Activated T-helper 2 cell treated with anti-CD3 and anti-CD28 coated beads, Interferon-gamma antibody, Interleukin-2, Interleukin-4, amounts not matched to agents 10 μg/mL and 5 μg/mL and 100 μg/mL, durations not matched to agents 14 hours and 24 hours and 36 hours (primary cell): ENCODE data around the gene GTPBP8. TPM values are rescaled to one million over a fixed set of nuclear protein-coding genes. Genes with fewer than 3 reads are reported as not detected.

Source experiments
- DNase-seq: peaks from one replicate; pipeline ENCODE4 v3.0.0; 2021; ENCODE audit warnings: low spot score
- H3K27ac Mint-ChIP-seq: one replicate; pipeline ENCODE4 v1.8.0; 2021; ENCODE audit warnings: mixed read lengths
- H3K27me3 Mint-ChIP-seq: one replicate; pipeline ENCODE4 v1.8.0; 2021; ENCODE audit warnings: low read depth, mixed read lengths
- H3K36me3 Mint-ChIP-seq: one replicate; pipeline ENCODE4 v1.8.0; 2021; ENCODE audit warnings: low read depth, mixed read lengths
- H3K4me1 Mint-ChIP-seq: one replicate; pipeline ENCODE4 v1.8.0; 2021; ENCODE audit warnings: low read depth, mixed read lengths
- H3K4me3 Mint-ChIP-seq: one replicate; pipeline ENCODE4 v1.8.0; 2021; ENCODE audit warnings: low read depth, mild to moderate bottlenecking, moderate library complexity, mixed read lengths
- H3K9me3 Mint-ChIP-seq: one replicate; pipeline ENCODE4 v1.8.0; 2021; ENCODE audit warnings: mixed read lengths
- intact Hi-C: fragments of 100-400 bp; cut with micrococcal nuclease; formaldehyde crosslinking; loops from one replicate; pipeline ENCODE4 v1.15.1; 2023
- total RNA-seq: library from RNA; stranded (reverse); gene quantifications from 2 replicates; pipeline ENCODE4 v1.2.3, GENCODE V29; 2022

Gene GTPBP8
- total RNA-seq, 1 donor from 2014 or later = 22.7 TPM

DNA sequence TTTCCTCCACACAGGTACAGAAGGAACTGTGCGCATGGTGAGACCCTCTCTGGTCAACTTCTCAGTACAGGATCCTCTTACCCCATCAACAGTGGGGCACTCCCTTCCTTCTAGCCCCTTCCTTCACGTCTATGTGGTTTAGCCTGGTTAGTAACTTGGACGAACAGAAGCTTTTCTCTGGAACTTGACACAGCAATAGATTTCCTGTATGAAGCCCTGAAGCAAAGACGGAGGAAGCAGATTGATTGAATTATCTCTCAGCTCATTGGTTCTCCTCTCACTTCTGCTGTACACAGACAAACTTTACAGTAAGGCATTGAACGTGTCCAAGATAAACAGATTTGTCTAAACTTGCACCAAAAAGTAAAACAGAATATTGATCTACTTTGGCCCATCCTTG, 15.9 kb upstream of the GTPBP8 start, which contains the start of gene CD200R1:
Gene CD200R1 (minus strand): TSS at position 210 of the 400 bp plus-strand sequence. CDS start 246 bp downstream, outside the sequence.
- Mint-ChIP-seq H3K27ac (peak within 1 kb of the TSS; percentile 94), H3K36me3 (peaks cover 7% of the 10 kb centered on the region), H3K4me1 (peaks cover 68% of the 10 kb centered on the region), H3K4me3 (peak within 1 kb of the TSS; percentile 84), H3K27me3 (no peaks in the 10 kb centered on the region), H3K9me3 (no peaks in the 10 kb centered on the region)
- intact Hi-C loops = loop anchor here (2.0 to 5.0 kb wide), 2 partner anchors 16 to 843 kb away; partner anchors contain the start of genes GCSAM and GTPBP8
- no peak for DNase-seq

DNA sequence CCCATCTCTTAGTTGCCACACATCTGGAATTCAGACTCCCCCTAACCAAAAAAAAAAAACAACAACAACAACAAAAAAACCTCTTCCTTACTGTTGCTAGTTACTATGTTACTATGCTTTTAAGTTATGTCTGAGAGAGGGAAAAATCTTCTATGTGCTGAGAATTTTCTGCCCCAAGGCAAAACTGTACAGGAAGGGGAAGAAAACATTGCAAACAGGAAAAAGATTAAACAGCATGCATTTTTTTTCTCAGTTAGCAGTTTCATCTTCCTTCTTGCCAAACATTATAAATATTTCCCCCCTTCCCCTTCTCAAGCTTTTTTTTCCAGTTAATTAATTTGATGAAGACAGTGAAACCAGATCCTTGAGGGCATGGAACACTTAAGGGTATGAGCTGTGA, 14.8 kb upstream of the GTPBP8 start:
- Mint-ChIP-seq H3K9me3 (no peaks in the 10 kb centered on the region), H3K4me3 (peak overlapping the region; percentile 51), H3K36me3 (peaks cover 7% of the 10 kb centered on the region), H3K27ac (peak overlapping the region; percentile 46), H3K27me3 (peaks cover 3% of the 10 kb centered on the region), H3K4me1 (peaks cover 64% of the 10 kb centered on the region)
- DNase-seq = no peak
- intact Hi-C loops = no loop called here

DNA sequence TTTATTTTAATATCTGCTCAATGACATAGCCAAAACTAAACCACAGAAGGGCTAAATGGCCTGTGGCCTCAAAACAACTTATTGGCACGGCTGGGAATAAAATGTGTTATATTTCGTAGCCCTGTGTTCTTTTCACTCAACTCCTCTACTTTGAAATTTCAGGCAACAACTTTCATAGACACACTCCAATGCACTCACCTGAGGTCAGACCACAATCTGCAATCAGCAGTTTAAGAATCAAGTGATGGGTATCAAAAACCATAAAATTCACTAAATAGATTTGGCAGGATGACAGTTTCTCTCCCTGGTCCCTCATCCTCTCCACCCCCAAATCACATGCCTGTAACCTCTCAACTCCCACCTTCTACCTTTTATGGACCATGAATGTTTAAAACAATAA, 13.8 kb upstream of the GTPBP8 start:
- no peak overlapping the region for H3K27ac Mint-ChIP-seq
- H3K36me3 Mint-ChIP-seq = no peaks in the 10 kb centered on the region
- no peaks in the 10 kb centered on the region for H3K9me3 Mint-ChIP-seq
- H3K4me3 Mint-ChIP-seq = no peak overlapping the region
- H3K27me3 Mint-ChIP-seq = peaks cover 5% of the 10 kb centered on the region
- intact Hi-C loops = no loop called here
- no peak for DNase-seq
- peaks cover 60% of the 10 kb centered on the region for H3K4me1 Mint-ChIP-seq

DNA sequence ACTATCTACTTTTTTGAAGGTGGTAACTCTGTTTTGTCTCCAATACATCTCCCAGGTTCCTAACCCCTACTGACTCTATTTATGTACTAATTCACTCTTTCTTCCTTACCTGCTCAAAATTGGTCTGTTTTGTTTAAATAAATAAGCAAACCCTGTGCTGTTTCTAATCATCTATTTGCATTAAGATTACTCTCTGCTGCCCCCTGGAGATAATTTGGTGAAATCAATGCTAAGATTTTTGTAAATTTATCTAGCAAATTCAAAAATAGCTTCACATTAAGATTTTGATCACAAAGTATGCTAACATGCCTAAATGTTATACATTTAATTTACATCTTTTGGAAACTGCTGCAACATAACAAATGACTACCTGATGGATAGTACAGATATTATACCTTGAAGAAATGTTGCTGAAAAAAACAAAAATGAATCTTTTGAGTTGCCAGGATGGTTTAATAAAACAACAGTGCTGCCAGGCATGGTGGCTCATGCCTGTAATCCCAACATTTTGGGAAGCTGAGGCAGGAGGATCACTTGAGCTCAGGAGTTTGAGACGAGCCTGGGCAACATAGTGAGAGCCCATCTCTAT, 11.4 kb upstream of the GTPBP8 start:
- peaks cover 5% of the 10 kb centered on the region for H3K27me3 Mint-ChIP-seq
- H3K4me1 Mint-ChIP-seq = peaks cover 61% of the 10 kb centered on the region
- H3K36me3 Mint-ChIP-seq = no peaks in the 10 kb centered on the region
- H3K4me3 Mint-ChIP-seq = no peak overlapping the region
- H3K27ac Mint-ChIP-seq = no peak overlapping the region
- intact Hi-C loops = loop anchor here (1.0 to 2.0 kb wide), 2 partner anchors 245 to 336 kb away; no protein-coding TSS in a partner anchor
- H3K9me3 Mint-ChIP-seq = no peaks in the 10 kb centered on the region
- no peak for DNase-seq

DNA sequence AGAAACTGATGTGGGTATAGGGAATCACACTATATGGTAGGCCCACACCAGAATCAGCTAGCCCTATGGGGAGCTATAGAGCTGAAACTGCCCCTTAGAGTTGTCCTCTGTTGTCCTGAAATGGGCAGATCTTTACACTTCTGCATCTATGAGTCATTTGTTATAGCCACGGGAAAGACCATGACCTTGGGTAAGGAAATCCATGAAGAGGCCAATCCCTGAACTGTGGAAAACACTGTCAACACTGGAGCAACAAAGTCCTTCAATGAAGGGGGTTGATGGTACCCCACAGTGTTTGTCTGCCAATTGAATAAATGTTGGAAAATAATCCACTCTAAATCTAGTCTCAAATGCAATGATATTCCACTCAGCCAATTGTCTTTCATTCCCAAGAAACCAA, 10.7 kb upstream of the GTPBP8 start:
- no peaks in the 10 kb centered on the region for H3K36me3 Mint-ChIP-seq
- no peak overlapping the region for H3K4me3 Mint-ChIP-seq
- no peak overlapping the region for H3K27ac Mint-ChIP-seq
- H3K9me3 Mint-ChIP-seq = no peaks in the 10 kb centered on the region
- H3K27me3 Mint-ChIP-seq = peaks cover 5% of the 10 kb centered on the region
- no peak for DNase-seq
- intact Hi-C loops = no loop called here
- H3K4me1 Mint-ChIP-seq = peaks cover 61% of the 10 kb centered on the region

DNA sequence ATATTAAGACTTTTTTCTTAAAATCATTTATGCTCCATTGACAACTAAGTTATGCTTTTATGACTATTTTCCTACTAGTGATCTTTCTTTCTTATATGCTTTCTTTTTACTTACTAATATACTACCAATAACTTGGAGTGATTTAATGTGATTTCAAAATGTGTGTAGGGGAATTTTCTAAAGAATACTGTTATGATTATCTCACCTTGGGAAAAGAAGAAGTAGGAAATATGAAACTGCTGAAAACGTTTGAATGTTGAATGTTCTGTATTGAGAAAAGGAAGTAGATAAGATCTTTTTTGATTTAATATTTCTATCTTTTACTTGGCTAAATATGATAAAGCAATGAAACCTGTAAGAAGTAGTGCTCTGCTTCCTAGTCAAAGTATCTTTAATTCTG, 8.1 kb upstream of the GTPBP8 start:
- Mint-ChIP-seq H3K4me1 (peaks cover 52% of the 10 kb centered on the region), H3K27me3 (peaks cover 5% of the 10 kb centered on the region), H3K9me3 (no peaks in the 10 kb centered on the region), H3K36me3 (no peaks in the 10 kb centered on the region), H3K27ac (no peak overlapping the region), H3K4me3 (no peak overlapping the region)
- no peak for DNase-seq
- intact Hi-C loops = no loop called here

DNA sequence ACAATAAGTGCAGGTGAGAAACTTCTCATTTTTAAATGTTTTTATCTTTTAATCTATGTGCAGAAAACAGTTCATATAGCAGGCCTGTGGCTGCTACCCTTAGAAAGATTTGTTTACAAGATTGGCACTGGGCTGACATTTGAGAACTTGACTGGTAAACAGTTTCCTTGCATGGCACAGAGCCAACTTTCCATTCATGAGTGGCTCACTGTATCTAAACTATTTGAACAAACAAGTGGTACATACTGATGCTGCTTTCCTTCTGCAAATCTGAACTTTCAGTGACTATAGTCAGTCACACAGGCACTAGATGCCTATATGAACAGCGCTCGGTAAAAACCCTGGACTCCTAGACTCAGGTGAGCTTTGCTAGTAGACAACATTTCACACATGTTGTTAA, 6.3 kb upstream of the GTPBP8 start:
- Mint-ChIP-seq H3K4me1 (peaks cover 43% of the 10 kb centered on the region), H3K27me3 (peaks cover 5% of the 10 kb centered on the region), H3K36me3 (no peaks in the 10 kb centered on the region), H3K27ac (no peak overlapping the region), H3K4me3 (no peak overlapping the region), H3K9me3 (no peaks in the 10 kb centered on the region)
- intact Hi-C loops = no loop called here
- no peak for DNase-seq

DNA sequence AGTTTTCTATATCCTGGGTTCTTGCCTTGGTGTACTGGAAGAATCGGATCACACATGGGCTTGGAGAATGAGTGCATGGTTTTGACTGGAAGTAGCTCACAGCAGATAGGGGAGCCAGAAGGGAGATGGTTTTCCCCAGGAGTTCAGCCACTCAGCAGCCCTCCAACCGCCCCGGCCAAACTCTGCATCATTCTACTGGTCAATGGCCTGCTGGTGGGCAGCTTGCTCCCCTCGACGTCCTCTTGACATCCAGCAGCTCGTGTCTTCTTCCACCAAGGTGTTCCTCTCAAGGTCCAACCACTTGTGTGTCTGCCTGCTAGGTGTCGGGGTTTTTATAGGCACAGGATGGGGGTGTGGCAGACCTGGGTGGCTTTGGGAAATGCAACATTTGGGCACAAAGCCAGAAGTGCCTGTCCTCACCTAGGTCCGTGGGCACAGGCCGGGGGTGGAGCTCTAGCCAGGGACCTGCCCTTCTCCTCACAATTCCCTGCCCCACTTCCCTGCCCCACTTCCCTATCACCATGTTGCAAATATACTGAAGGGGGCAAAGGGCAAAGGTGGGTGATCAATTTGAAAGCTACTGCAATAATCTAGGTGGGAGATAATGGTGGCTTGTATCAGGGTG, 3.0 kb upstream of the GTPBP8 start:
- Mint-ChIP-seq H3K27ac (no peak overlapping the region), H3K27me3 (no peaks in the 10 kb centered on the region), H3K4me1 (peaks cover 54% of the 10 kb centered on the region), H3K36me3 (peaks cover 3% of the 10 kb centered on the region), H3K9me3 (no peaks in the 10 kb centered on the region), H3K4me3 (no peak overlapping the region)
- intact Hi-C loops = no loop called here
- DNase-seq = no peak

DNA sequence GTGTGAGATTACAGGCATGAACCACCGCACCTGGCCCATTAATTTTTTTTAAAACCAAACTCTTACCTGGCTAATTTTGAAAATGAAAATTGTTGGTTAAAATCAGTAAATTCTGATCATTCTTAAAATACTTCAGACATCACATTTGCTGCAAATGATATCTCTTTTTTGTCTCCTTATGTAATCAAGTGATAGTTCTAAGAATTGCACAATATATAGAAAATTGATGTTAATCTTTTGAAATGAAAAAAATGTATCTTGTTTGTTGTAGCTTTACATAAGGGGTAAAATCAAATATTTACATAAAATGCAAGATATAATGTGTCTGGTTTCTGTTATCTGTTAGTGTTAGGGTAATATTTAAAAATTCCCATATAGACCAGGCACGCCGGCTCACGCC, 5.0 kb downstream of the GTPBP8 start:
- H3K27ac Mint-ChIP-seq = no peak overlapping the region
- peaks cover 38% of the 10 kb centered on the region for H3K4me1 Mint-ChIP-seq
- no peak overlapping the region for H3K4me3 Mint-ChIP-seq
- DNase-seq = no peak
- intact Hi-C loops = no loop called here
- H3K27me3 Mint-ChIP-seq = no peaks in the 10 kb centered on the region
- no peaks in the 10 kb centered on the region for H3K9me3 Mint-ChIP-seq
- H3K36me3 Mint-ChIP-seq = peaks cover 51% of the 10 kb centered on the region

DNA sequence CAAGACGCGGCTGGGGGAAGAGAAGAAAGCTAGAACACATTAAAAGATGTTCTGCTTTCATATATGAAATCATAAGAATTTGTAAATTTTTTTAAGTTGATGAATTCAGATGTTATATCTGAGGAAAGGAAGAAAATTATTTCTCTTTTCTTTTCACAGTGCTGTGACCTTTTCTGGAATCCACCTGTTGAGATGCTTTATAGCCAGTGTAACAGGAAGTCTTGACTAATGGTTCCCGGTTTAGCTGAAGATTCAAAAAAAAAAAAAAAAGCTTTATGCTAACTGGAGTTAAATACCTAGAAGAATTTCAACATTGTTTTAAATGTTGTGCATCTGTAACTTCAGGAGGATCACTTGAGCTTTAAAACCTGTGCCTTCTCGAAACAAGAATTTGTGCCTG, 9.9 kb downstream of the GTPBP8 start:
- no peaks in the 10 kb centered on the region for H3K9me3 Mint-ChIP-seq
- intact Hi-C loops = no loop called here
- H3K4me1 Mint-ChIP-seq = peaks cover 44% of the 10 kb centered on the region
- peak overlapping the region; percentile 52 for H3K27ac Mint-ChIP-seq
- no peak for DNase-seq
- H3K36me3 Mint-ChIP-seq = peaks cover 68% of the 10 kb centered on the region
- H3K4me3 Mint-ChIP-seq = no peak overlapping the region
- no peaks in the 10 kb centered on the region for H3K27me3 Mint-ChIP-seq

DNA sequence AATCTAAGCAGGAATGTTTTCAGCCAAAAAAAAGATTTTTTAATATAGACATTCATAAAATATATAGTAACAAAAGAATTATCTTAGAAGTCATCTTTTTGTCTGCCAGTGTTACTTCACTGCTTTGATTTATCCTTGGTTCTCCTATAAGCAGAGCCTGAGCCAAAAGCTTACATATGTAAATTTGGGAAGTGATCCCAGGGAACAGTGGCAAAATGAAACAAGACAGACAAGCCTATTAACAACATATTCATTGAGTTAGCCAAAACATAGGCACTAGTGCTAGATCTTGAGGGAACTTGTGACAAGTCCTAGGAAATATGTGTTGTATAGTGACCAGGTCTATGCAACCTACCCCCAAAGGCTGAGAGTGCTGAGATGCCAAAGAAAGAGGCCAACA, 11.3 kb downstream of the GTPBP8 start:
- intact Hi-C loops = no loop called here
- Mint-ChIP-seq H3K4me3 (no peak overlapping the region), H3K27ac (no peak overlapping the region), H3K27me3 (no peaks in the 10 kb centered on the region), H3K4me1 (peaks cover 56% of the 10 kb centered on the region), H3K36me3 (peaks cover 78% of the 10 kb centered on the region), H3K9me3 (no peaks in the 10 kb centered on the region)
- DNase-seq = no peak

DNA sequence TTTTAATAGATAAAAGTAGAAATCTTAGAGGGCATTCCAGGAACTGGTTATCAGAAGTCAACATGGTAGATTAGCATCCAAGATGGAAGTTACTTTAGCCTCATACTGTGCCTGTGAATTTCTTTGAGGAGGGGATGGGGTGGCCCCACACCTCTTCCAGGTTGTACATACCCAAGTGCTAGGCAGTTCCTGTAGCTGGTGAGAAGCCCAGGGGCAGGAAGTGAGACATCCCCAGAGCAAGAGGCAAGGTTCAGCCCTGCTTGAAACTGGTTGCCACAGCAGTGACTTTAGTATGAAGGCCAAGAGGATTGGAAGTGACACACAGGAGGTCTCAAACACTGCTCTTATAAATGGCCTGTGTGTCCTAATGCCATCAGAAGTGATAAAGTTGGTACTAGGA, 11.9 kb downstream of the GTPBP8 start:
- no peaks in the 10 kb centered on the region for H3K9me3 Mint-ChIP-seq
- H3K27ac Mint-ChIP-seq = peak overlapping the region; percentile 19
- H3K4me1 Mint-ChIP-seq = peaks cover 61% of the 10 kb centered on the region
- intact Hi-C loops = no loop called here
- DNase-seq = no peak
- no peak overlapping the region for H3K4me3 Mint-ChIP-seq
- peaks cover 82% of the 10 kb centered on the region for H3K36me3 Mint-ChIP-seq
- no peaks in the 10 kb centered on the region for H3K27me3 Mint-ChIP-seq

DNA sequence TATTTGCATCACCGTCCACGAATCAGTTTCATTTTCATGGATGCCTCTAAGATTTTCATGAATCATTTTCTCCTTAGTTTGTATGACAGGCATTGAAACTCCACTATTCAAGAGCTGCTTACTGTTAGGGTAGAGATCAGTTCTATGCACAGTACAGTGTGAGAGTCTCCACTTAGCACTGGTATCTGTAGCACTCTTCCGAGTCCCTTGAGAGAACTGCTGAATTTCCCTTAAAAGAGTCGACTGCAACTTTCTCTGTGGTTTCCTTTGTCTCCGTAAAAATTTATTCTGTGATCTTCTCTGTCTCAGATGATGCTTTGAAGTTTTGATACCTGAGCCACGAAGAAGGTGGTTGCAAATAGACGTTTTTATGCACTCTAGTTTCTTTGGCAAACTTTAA, 14.8 kb downstream of the GTPBP8 start:
- DNase-seq = no peak
- peak overlapping the region; percentile 66 for H3K4me3 Mint-ChIP-seq
- H3K27ac Mint-ChIP-seq = peak overlapping the region; percentile 84
- H3K9me3 Mint-ChIP-seq = no peaks in the 10 kb centered on the region
- no peaks in the 10 kb centered on the region for H3K27me3 Mint-ChIP-seq
- intact Hi-C loops = loop anchor here (1.0 kb wide), 4 partner anchors 14 to 47 kb away; partner anchors contain the start of gene GTPBP8
- peaks cover 89% of the 10 kb centered on the region for H3K36me3 Mint-ChIP-seq
- H3K4me1 Mint-ChIP-seq = peaks cover 66% of the 10 kb centered on the region
